Stimulated activated CD4-positive, alpha-beta T cell treated with anti-CD3 and anti-CD28 coated beads, TNF-alpha, amount 100 ng/mL, for 48 hours (primary cell): ENCODE data around the gene CACNA2D1.
"Not testable (repeated sequence)": the region's sequence is repeated elsewhere in the genome, so short reads cannot be mapped to it uniquely, and the experiment has no call there.

ENCODE experiments used
- DNase-seq, 3 donors: peaks; one replicate each; pipeline ENCODE4 v3.0.0-alpha.2; 2020; ENCODE audit warnings: low read depth in 3 of 3

Gene CACNA2D1

GRCh38 chr7:82434275-82435022, 9.1 kb downstream of the CACNA2D1 start:
- DNase-seq = no peak

GRCh38 chr7:82433507-82433906, 10.1 kb downstream of the CACNA2D1 start:
- DNase-seq = no peak

GRCh38 chr7:82432743-82433142, 10.8 kb downstream of the CACNA2D1 start:
- not testable (repeated sequence) for DNase-seq

- no peak for DNase-seq
Measured at GRCh38 chr7:82430500-82431465, 12.8 kb downstream of the CACNA2D1 start.

GRCh38 chr7:82429408-82429807, 14.2 kb downstream of the CACNA2D1 start:
- no peak for DNase-seq

GRCh38 chr7:82428186-82428961, 15.2 kb downstream of the CACNA2D1 start:
- DNase-seq = no peak

GRCh38 chr7:82423446-82423845, 20.1 kb downstream of the CACNA2D1 start:
- no peak for DNase-seq

GRCh38 chr7:82419200-82419599, 24.4 kb downstream of the CACNA2D1 start:
- no peak for DNase-seq

- DNase-seq = no peak
Measured at GRCh38 chr7:82417898-82418297, 25.7 kb downstream of the CACNA2D1 start.

GRCh38 chr7:82416402-82416801, 27.2 kb downstream of the CACNA2D1 start:
- DNase-seq = no peak

GRCh38 chr7:82414389-82414788, 29.2 kb downstream of the CACNA2D1 start:
- no peak for DNase-seq

GRCh38 chr7:82413237-82413636, 30.3 kb downstream of the CACNA2D1 start:
- DNase-seq = no peak

GRCh38 chr7:82411732-82412131, 31.8 kb downstream of the CACNA2D1 start:
- no peak for DNase-seq

- DNase-seq = no peak
Measured at GRCh38 chr7:82410461-82410860, 33.1 kb downstream of the CACNA2D1 start.

- DNase-seq = no peak
Measured at GRCh38 chr7:82406937-82407336, 36.6 kb downstream of the CACNA2D1 start.

- DNase-seq = no peak
Measured at GRCh38 chr7:82405301-82405700, 38.3 kb downstream of the CACNA2D1 start.

GRCh38 chr7:82404652-82405051, 38.9 kb downstream of the CACNA2D1 start:
- DNase-seq = no peak

GRCh38 chr7:82404094-82404493, 39.5 kb downstream of the CACNA2D1 start:
- DNase-seq = no peak

GRCh38 chr7:82397879-82398524, 45.6 kb downstream of the CACNA2D1 start:
- no peak for DNase-seq

GRCh38 chr7:82396343-82396742, 47.2 kb downstream of the CACNA2D1 start:
- DNase-seq = no peak

- DNase-seq = no peak
Measured at GRCh38 chr7:82395147-82395546, 48.4 kb downstream of the CACNA2D1 start.

- no peak for DNase-seq
Measured at GRCh38 chr7:82393840-82394220, 49.7 kb downstream of the CACNA2D1 start.
